HG02798 (cell line): Measurements from ENCODE around the gene COL23A1.
A peak's percentile ranks its signal among the peaks of the same experiment; 100 is the strongest.
"Not testable (repeated sequence)": the region's sequence is repeated elsewhere in the genome, so short reads cannot be mapped to it uniquely, and the experiment has no call there.

ENCODE experiments used
- ATAC-seq: cut with Tn5 transposase; IDR thresholded peaks from one replicate; pipeline ENCODE4 v1.9.1; 2021; ENCODE audit warnings: mild to moderate bottlenecking; ENCODE audit not compliant: unreplicated experiment, poor library complexity

Gene COL23A1

DNA sequence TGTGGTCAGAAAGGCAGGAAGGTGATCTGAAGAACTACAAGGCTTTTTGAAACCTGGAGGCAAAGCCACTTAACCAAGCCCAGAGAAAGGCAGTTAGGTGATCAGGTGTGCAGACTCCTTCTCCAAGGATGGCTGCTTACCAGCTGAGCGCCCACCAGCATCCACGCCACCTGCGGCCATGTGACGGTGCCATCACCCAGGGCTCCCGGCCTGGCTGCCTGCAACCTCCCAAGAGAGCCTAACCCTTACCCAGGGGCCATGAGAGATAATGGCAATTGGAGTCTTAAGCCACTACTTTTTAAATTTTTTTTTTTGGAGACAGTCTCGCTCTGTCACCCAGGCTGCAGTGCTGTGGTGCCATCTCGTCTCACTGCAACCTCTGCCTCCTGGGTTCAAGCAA lies 324.4 kb downstream of the COL23A1 start:
- no peak for ATAC-seq

DNA sequence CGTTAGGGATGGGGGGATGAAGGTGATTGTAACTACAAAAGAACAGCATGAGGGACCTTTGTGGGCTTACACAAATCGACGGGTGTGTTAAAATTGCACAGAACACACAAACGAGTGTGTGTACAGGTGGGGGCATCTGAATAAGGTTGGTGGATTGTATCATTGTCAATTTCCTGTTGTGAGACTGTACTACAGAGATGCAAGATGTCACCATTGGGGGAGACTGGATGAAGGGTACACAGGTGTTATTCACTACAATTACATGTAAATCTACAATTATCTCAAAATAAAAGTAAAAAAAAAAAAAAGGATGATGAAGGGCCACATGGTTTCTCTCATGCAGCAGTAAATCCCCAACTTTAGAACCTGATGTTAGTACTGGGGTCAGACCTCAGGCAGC lies 326.1 kb downstream of the COL23A1 start:
- ATAC-seq: no peak

DNA sequence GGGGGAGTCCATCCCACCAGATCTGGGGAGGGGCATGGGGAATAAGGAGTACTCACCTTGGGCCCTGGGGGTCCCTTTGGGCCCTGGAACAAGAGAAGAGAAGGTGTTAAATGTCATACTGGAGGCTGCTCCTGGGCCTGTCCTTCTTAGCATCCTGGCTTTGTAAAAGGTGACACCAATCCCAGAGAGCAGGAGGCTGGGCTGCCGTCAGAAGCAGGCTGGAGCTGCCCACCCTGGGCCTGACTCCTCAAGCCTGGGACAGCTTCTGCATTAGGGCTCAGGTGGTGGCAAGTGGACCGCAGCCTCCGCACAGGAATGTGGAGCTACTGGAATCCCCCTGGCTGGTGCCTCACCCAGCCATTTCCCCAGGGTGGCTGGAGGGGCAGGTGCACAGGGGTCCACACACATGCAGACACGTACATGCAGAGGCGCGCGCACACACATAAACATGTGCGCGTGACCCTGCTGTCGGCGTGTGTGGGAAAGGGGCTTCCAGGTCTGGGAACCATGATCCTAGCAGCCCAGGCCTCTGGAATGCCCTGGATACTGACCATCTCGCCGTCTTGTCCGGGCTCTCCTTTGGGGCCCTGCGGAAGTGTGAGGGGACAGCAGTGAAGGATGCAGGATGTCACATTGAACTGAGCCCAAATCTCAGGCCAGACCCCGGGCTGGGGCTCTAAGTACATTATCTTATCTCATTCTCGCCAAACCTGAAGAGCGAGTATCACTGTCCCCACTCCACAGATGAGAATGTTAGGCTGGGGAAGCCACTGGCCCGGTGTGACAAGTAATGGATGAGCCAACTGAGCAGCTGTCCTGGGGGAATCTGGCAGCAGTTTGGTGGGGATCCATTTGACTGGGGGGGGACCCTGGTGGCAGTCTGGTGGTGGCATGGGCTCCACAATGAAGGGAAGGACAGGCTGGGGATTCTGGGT lies 328.3 kb downstream of the COL23A1 start:
- ATAC-seq: no peak

DNA sequence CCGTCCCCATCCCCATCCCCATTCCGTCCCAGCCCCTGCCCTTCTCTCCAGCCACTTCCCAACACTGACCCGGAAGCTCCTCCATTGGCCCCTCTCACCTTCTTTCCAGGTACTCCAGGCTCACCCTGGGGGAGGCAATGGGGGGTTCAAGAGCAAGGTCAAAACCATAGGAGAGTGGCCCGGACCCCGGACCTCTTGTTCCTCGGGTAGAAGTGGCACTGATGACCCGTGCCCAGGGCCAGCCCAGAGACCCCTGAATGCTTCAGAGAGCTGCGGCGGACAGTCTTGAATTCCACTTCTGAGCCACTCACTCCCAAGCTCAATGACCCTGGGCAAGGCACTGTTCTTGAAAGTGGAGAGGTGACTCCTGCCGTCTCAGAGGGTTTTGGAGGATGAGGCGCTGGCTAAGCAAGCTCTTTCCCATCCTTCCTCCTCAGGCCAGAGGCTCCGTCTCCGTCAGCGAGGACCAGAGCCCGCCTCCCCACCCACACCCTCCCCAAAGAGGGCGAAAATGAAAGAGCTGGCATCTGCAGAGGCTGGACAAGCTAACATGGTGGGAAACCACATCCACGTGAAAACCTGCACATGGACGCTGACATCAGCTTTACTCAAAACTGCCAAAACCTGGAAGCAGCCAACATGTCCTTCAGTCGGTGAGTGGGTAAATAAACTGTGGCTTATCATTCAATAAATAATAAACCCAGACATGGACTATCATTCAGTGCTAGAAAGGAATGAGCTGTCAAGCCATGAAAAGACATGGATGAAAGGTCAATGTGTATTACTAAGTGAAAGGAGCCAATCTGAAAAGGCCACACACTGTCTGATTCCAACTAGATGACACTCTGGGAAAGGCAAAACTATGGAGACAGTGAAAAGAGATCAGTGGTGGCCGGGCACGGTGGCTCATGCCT lies 330.3 kb downstream of the COL23A1 start:
- ATAC-seq: no peak

DNA sequence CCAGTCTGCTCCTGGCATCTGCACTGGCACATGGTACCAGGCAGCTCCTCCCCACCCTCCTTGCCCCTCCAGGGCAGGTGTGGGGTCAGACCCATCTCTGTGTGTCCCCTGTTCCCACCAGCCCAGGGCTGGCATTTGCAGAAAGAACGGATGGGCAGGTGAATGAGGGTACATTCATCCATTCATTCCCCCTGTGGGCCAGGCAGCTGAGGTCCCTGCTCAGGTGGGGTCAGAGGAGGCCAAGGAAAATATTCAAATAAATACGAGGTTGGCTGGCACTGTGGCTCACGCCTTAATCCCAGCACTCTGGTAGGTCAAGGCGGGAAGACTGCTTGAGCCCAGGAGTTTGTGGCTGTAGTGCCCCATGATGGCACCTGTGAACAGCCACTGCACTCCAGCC lies 332.5 kb downstream of the COL23A1 start:
- no peak for ATAC-seq

DNA sequence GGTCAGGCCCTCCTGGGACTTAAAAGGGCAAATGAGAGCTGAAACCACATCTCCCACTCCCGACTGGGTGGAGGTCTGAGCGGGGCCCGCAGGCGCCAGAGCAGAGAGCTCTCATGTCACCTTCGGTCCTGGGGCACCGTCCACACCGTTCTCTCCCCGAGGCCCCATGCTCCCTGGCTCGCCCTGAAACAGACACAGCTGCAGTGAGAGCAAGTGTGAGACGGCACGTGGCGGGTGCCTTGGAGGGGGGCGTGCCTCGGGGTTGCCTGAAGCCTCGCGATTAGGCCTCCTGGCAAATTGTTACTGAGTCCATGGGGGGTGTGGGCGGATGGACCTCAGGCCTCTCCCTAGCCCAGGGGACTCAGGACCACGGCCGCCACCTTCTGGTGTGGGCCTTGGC lies 333.4 kb downstream of the COL23A1 start:
- ATAC-seq: no peak

DNA sequence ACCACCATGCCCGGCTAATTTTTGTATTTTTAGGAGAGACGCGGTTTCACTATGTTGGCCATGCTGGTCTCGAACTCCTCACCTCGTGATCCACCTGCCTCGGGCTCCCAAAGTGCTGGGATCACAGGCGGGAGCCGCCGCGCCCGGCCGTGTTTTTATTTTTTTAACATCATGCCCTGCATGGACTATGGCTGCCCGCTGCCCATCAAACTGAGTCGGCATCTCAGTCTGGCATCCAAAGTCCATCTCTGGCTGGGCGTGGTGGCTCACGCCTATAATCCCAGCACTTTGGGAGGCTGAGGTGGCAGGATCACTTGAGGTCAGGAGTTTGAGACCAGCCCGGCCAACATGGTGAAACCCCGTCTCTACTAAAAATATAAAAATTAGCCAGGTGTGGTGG lies 336.6 kb downstream of the COL23A1 start:
- ATAC-seq: not testable (repeated sequence)

DNA sequence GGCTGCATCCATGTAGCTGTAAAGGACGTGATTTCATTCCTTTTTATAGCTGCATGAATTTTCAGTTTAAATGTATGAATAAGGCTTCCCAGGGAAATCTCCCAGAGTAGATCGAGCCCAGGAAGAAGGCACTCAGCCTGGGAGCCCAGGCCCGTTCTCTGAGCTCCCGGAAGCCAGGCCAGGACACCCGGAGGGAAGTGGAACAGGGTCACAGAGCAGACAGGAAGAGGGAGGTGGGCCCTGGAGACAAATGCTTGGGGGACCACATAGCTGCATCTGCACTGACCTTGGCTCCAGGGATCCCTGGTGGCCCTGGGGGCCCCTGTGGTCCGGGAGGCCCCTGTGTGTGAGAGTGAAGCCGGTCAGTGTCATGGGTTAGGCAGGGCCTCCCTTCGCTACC lies 337.9 kb downstream of the COL23A1 start:
- no peak for ATAC-seq

DNA sequence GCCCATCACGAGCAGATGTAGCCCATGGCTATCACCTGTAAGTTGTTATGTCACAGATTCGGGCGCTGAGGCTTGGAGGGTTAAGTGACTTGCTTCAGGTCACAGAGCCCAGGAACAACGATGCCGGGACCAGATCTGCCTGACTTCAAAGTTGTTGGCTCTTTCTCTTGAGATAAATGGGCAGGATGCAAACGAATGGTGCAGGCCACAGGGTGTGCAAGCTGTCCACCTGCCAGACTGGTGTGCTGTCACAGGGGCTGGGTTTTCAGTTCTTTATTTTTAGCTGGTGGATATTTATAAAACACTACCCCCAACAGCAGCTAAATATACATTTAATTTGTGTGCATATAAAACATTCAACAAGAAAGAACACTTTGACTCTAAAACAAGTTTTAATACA lies 339.9 kb downstream of the COL23A1 start:
- no peak for ATAC-seq

DNA sequence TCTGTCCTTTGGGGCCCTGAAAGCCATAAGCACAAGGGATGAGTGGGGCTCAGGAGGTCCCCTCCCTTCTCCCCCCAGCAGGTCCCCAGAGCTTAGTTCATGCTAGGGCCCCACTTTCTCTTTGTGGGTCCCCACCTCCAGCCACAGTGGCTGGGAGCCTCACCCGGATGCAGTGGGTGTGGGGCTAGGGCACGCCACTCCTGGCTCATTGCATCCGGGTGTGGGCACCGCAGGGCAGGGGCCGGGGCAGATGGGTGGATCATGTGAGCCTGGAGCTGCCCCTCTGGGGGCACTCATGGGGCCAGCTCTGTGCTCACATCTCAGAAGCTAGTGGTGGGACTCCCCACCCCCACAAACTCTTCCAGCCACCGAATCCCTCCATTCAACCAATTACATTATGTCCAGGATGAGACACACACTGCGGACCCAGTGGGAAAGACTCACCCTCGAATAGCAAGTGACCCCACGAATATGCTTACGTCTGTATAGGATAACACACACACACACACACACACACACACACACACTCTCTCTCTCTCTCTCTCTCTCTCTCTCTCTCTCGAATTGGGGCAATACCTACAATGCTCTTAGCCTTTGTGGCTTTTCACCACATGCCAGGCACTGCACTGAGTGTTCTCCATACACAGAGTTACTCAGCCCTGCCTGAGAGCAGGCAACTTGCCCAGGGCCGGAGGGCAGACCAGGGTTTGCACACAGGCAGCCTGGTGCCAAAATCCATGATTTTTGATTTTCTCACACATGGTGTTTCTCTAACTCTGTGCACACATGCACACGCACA lies 340.8 kb downstream of the COL23A1 start:
- no peak for ATAC-seq

DNA sequence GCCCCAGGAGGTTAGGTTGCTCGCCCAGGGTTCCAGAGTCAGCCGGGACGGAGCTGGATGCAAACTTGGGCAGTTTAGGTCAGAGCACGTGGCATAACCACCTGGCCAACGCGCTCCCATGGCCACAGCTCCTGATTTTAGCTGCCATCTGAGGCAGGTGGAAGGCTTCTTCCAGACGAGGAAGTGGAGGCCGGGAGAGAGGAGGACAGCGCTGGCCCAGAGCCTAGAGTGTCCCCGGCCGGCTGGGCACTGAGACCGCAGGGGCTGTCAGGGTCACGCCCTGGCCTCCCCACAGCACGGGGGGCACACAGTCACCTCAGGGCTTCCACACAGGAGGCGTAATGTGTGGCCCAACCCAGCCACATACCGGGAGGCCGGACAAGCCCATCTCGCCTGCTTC lies 341.4 kb downstream of the COL23A1 start:
- ATAC-seq: no peak

DNA sequence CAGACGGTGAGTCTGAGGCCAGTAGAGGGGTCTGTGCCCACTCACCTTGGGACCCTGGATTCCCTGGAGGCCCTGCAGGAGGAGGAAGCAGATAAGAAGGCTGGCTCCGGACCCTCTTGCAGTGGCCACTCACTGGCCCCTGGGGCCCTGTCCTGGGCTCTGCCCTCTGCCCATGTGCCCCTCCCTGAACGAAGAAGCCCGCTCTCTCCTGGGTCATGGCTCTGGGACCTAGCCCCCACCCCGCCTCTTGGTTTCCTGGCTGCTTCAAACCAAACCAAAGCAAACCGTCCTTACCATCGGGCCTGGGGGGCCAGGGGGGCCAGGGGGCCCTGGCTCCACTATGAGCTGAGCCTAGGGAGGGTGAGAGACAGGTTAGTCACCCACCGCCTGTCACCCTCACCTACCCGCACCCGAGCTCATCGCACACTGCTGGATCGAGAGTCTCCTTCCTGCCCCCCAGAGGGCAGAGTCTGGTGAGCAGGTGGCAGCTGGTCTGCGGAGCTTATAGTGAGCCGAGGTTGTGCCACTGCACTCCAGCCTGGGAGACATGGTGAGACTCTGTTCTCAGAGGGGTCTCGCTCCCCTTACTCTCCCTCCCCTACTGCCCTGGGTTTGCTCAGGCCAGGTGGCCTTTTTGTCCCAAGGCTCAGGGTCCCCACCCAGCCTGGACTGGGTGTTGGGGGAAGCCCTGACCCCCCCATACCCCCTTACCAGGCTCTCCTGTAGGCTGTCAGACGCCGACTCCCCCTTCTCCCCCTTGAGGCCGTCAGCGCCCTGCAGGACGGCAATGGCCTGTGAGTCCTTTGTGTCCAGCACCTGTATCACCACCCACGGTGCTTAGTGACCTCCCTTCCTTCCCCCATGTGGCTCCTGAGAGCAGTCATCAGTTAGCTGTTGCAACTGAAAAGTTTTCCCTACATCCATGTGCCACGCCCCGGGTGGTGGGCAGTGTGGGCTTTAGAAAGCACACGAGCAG lies 342.4 kb downstream of the COL23A1 start:
- ATAC-seq: no peak

DNA sequence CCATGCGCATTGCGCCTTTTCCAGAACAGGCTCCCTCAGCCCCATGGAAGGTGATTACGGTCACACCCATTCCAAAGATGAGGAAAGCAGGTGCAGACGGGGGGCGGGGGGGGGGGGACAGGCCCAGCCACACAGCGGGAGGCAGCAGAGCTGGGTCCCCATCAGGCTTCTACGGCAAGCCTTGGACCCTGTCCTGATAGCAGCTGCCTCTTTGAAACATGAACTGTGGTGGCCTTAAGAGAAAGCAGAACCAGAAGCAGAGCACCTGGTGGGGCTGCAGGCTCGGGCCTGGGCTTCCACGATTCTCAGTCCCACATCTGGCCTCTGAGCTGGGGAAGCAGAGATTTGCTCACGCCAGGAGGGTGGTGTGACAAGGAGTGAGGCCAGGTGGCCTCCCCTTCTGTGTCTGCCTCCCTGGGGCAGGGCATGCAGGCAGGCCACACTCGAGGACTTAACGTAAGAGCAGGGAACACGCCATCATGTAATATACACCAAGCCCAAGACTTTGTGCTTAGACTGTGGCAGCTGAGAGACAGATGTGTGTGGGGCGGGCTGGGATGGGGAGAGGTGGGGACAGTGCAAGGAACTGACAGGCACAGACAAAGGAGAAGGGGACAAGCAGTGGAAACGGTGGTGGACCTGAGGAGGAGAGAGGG lies 343.4 kb downstream of the COL23A1 start:
- peak; percentile 33 for ATAC-seq

DNA sequence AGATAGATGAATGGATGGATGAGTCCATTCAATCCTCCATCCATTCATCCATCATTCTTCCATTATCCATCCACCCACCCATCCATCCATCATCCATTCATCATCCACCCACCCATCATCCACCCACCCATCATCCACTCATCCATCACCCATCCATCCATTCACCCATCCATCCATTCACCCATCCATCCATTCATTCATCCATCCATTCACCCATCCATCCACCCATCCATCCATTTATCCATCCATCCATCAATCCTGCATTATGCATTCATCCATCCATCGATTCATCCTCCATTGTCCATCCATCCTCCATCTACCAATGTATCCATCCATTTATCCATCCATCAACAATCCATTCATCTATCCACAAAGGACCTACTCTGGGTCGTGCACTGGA lies 344.8 kb downstream of the COL23A1 start:
- no peak for ATAC-seq

DNA sequence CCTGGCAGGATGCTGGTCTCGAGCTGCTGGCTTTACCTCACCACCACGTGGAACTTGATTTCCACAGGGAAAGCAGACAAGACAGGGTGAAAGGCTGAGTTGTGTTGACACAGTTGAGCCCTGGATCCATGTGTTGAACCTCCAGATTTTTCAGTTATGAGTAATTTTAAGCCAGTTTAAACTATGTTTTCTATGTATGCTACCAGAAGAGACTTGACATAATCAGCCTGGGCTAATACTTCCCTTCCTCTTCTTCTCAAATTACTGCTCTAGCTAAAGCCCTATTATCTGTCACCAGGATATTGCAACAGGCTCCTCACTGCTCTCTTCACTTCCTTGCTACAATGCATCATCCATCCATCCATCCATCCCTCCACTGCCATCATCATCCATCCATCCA lies 345.6 kb downstream of the COL23A1 start:
- no peak for ATAC-seq

DNA sequence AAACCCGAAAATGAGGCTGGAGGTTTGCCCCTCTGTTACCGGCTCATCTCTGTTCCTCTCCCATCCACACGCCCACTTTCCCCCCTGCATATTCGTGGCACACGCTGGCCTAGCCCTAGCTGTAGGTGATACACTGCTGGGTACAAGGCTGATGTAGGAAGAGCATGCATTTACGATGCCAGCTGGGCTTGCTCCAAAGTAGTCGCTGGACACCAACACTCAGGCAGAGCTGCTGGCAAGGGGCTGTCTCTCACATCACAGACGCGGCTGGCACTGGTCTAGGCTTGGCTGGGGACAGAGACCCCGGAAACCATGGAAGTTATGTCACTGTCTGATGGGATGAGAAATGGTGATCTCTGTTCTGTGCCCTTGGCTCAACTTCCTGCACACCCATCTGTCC lies 347.8 kb downstream of the COL23A1 start:
- ATAC-seq: no peak

DNA sequence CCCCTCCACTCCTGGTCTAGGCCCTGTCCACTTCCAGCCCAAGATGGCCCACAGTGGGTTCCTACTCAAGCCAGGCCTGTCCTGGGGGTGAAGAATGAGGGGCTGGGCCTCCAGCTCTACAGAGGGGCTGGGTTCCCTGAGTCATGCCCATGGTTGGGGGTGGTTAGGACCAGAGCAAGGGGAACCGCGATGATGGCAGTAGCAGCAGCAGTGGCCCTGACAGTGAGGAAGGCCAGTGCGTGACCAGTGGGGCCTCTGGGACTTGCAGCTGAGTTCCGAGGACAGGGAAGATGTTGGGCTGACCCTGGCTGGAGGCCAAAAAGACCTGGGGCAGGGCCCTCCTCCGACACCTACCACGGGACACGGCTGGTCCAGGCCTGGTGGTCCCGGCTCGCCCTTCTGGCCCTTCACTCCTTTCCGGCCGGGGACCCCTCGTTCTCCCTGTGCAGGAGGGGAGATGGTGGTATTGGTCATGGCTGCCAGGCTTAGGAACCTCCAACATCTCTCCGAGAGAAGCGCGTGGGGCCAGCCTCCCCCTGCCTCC lies 348.4 kb downstream of the COL23A1 start:
- ATAC-seq: no peak

DNA sequence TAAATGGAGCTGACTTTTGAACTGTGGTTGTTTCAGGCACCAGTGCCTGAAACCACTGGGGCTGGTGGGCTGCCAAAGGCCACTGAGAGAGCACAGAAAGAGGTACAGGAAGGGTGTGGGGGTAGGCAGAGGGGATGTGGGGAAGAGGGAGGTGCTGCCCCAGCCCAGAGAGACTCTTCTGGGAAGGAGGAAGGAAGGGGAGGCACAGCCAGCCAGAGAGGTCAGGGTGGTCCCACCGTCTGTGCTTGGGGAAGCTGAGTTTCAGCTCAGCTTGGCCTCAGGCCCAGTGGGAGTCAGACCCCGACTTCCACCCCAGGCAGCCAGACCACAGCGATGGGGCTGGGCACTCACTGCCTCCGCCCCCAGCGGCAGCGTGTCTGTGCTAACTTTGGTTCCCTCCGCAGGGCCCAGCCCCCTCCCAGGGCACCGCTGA lies 348.9 kb downstream of the COL23A1 start:
- no peak for ATAC-seq
